PFSK-1 (cell line): Measurements from ENCODE around the gene EQTN.

Source experiments
- POLR2AphosphoS5 ChIP-seq: IDR thresholded peaks from 2 replicates; pipeline ENCODE4 v1.6.1; 2012; ENCODE audit warnings: low read depth, mild to moderate bottlenecking, control low read depth, low read length, moderate library complexity
- SIN3A ChIP-seq: IDR thresholded peaks from 2 replicates; pipeline ENCODE4 v1.6.1; 2012; ENCODE audit warnings: mild to moderate bottlenecking, low read length, moderate library complexity, borderline replicate concordance; ENCODE audit not compliant: insufficient read depth
- TAF1 ChIP-seq: IDR thresholded peaks from 2 replicates; pipeline ENCODE4 v1.6.1; 2012; ENCODE audit warnings: low read length, control low read depth, borderline replicate concordance; ENCODE audit not compliant: insufficient read depth

DNA sequence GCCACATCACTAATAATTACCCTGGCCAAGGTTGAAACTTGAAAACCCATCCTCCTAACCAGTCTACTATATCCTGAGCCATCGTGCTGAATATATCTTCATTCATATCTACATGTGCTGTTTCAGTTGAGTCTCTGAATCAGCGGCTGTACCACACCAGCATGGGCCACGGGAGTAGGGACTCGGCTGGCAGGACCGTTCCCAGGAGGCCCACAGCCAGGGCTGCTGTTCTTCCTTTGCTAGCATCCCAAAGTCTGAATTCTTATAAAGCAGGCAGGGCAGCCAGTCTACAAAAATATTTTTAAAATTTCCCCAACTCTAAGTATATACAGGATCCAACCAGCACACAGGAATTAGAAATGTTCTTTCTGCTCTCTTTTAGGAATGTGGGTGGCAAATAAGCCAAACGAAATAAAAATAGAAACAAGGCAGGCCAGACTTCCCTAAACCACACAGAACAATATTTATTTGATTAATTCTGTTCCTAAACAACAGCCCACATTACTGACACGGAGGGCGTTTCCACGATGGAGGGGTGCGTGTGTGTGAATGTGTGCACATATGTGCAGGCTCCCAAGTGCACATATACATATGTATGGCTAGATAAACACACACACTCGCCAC is 42.8 kb upstream of the EQTN start:
- no peak for TF ChIP-seq TAF1
- no peak for TF ChIP-seq POLR2AphosphoS5
- TF ChIP-seq SIN3A = no peak
